Psoas muscle (tissue), 8 donors: ENCODE measurements around the gene ARHGAP42. TPM values are rescaled to one million over a fixed set of nuclear protein-coding genes. Genes with fewer than 3 reads are reported as not detected.

ENCODE experiments used
- ATAC-seq, 4 donors: fragments of 200-7000 bp; cut with Tn5 transposase; one replicate each; pipeline ENCODE4 v1.9.1; 2020; ENCODE audit warnings: moderate library complexity in 3 of 4, mild to moderate bottlenecking in 2 of 4
- DNase-seq, 2 donors: peaks; one replicate each; pipeline ENCODE4 v3.0.0-alpha.2; 2020
- H3K27ac ChIP-seq: fragments of 200-600 bp; one replicate; pipeline ENCODE4 v1.8.0; 2022
- H3K27me3 ChIP-seq, 3 donors: fragments of 200-600 bp in 1 of 3; one replicate each; pipeline versions ENCODE4 v1.6.1 to v1.8.0; 2013 to 2022; ENCODE audit warnings: low read length in 2 of 3, mild to moderate bottlenecking in 2 of 3, moderate library complexity in 1 of 3; ENCODE audit not compliant: insufficient read depth in 3 of 3
- H3K36me3 ChIP-seq, 2 donors: fragments of 200-600 bp in 1 of 2; one replicate each; pipeline versions ENCODE4 v1.6.1 to v1.8.0; 2013 to 2022; ENCODE audit warnings: low read depth in 1 of 2, mild to moderate bottlenecking in 1 of 2, moderate library complexity in 1 of 2; ENCODE audit not compliant: insufficient read depth in 1 of 2
- H3K4me1 ChIP-seq: fragments of 200-600 bp; one replicate; pipeline ENCODE4 v1.8.0; 2022
- H3K4me3 ChIP-seq: fragments of 200-600 bp; one replicate; pipeline ENCODE4 v1.8.0; 2022; ENCODE audit warnings: mild to moderate bottlenecking
- H3K9me3 ChIP-seq: fragments of 200-600 bp; one replicate; pipeline ENCODE4 v1.8.0; 2022
- CTCF ChIP-seq: fragments of 200-600 bp; IDR thresholded peaks from one replicate; pipeline ENCODE4 v1.8.0; 2022; ENCODE audit warnings: antibody characterized with exemption
- WGBS, 3 donors: extraction: QIAGEN DNeasy Blood & Tissue Kit; methylation state at CpG; one replicate each; pipeline versions ENCODE4 v1.1.6 to v1.1.7; 2013; 5-methylcytosine and 5-hydroxymethylcytosine counted together
- intact Hi-C, 2 donors: fragments of 100-400 bp; cut with DNase I; formaldehyde crosslinking; loops; one replicate each; pipeline versions ENCODE4 v1.11.0 to v1.14.2; 2022
- polyA plus RNA-seq, 3 donors: library from polyadenylated mRNA; stranded (reverse); fragments of 200-250 nt; gene quantifications; one replicate each; pipeline ENCODE4 v1.2.3, GENCODE V29; 2013
- total RNA-seq, 4 donors: library from RNA; stranded (reverse); fragmentation: NEBNext Ultra II Directional in 2 of 4; extraction: Animal tissue kit (Norgen Biotek cat#: 25700) in 2 of 4; gene quantifications; one replicate each; pipeline versions ENCODE4 v1.2.1 to v1.2.4, GENCODE V29; 2021 to 2023
- donor health status: healthy with polysubstance abuse.
- donor health status: DM: no; HTN: no; CAD: no; lungs with moderate emphysema.
- donor health status: Bipolar disorder and iron deficiency.
- donor health status: healthy.
- donor health status: DM: yes; HTN: yes; CAD: no.
- donor health status: DM: no; HTN: no; CAD: no.
- donor health status: DM: no; HTN: no; CAD: no.
- donor health status: DM: yes; HTN: yes; CAD: no.

The ARHGAP42 gene
- total and polyA plus RNA-seq, 7 donors: 3.8 to 12.3 (median 7.2) TPM

- no peak for TF ChIP-seq CTCF
- Histone ChIP-seq H3K4me1 (peaks cover 24% of the 10 kb centered on the region), H3K36me3 (no peaks in the 10 kb centered on the region), H3K9me3 (no peaks in the 10 kb centered on the region), H3K27ac (no peak overlapping the region), H3K4me3 (peak overlapping the region; percentile 32), H3K27me3 (no peaks in the 10 kb centered on the region)
- peak in 1 of 4 donors; percentile 21 for ATAC-seq
- no peak for DNase-seq
- intact Hi-C loops: no loop called here
- WGBS, 3 donors: 66 to 70% (median 67%) methylated on average over 1 of the region's 1 CpG
These were observed 136.3 kb downstream of the ARHGAP42 start for GRCh38 chr11:100823360-100823759.

- Histone ChIP-seq H3K9me3 (no peaks in the 10 kb centered on the region), H3K4me1 (peaks cover 24% of the 10 kb centered on the region), H3K4me3 (no peak overlapping the region), H3K36me3 (no peaks in the 10 kb centered on the region), H3K27ac (no peak overlapping the region), H3K27me3 (no peaks in the 10 kb centered on the region)
- no peak for DNase-seq
- intact Hi-C loops: no loop called here
- no peak for TF ChIP-seq CTCF
- no peak for ATAC-seq
- 85 to 95% (median 86%) methylated on average over 4 of the region's 4 CpGs for WGBS, 3 donors
These were observed 137.1 kb downstream of the ARHGAP42 start for GRCh38 chr11:100824041-100824809.

GRCh38 chr11:100825626-100826025 lies 138.5 kb downstream of the ARHGAP42 start:
- Histone ChIP-seq H3K9me3 (no peaks in the 10 kb centered on the region), H3K27ac (no peak overlapping the region), H3K36me3 (no peaks in the 10 kb centered on the region), H3K4me1 (peaks cover 24% of the 10 kb centered on the region), H3K4me3 (no peak overlapping the region), H3K27me3 (no peaks in the 10 kb centered on the region)
- no peak for TF ChIP-seq CTCF
- ATAC-seq (no peak), DNase-seq (no peak)
- 56 to 78% (median 57%) methylated on average over 3 of the region's 3 CpGs for WGBS, 3 donors
- intact Hi-C loops: no loop called here

GRCh38 chr11:100827934-100828661 lies 141.0 kb downstream of the ARHGAP42 start:
- ATAC-seq (no peak), DNase-seq (no peak)
- H3K4me3 ChIP-seq: no peak overlapping the region
- no peaks in the 10 kb centered on the region for H3K9me3 ChIP-seq
- H3K4me1 ChIP-seq: peaks cover 39% of the 10 kb centered on the region
- H3K27me3 ChIP-seq: no peaks in the 10 kb centered on the region
- no peak overlapping the region for H3K27ac ChIP-seq
- intact Hi-C loops: no loop called here
- WGBS, 3 donors: 95 to 100% (median 97%) methylated on average over 1 of the region's 1 CpG
- no peaks in the 10 kb centered on the region for H3K36me3 ChIP-seq
- no peak for TF ChIP-seq CTCF
